Naive thymus-derived CD4-positive, alpha-beta T cell (primary cell): ENCODE measurements around the gene WIPF2. TPM values are rescaled to one million over a fixed set of nuclear protein-coding genes. Genes with fewer than 3 reads are reported as not detected.

ENCODE experiments used
- ATAC-seq: fragments of 150-1000 bp; cut with Tn5 transposase; 2 replicates; pipeline ENCODE4 v1.10.0; 2021; ENCODE audit warnings: mild to moderate bottlenecking, moderate library complexity
- CTCF ChIA-PET: fragments of 350-600 bp; sonication (Branson Sonifier 250); formaldehyde crosslinking; loops from one replicate; lab custom pipeline; 2021; ENCODE audit warnings: antibody characterized with exemption; lab: Charles Lee
- POLR2A ChIA-PET: fragments of 350-600 bp; sonication (Branson Sonifier 250); formaldehyde crosslinking; loops from one replicate; lab custom pipeline; 2021; ENCODE audit warnings: antibody characterized with exemption, inconsistent platforms; lab: Charles Lee
- DNase-seq, 9 donors: peaks; one replicate each; pipeline versions ENCODE4 v3.0.0 to v3.0.0-alpha.2; 2020 to 2022; ENCODE audit warnings: mixed read lengths in 1 of 9
- H3K27ac ChIP-seq: one replicate; pipeline ENCODE4 v1.7.0; 2013; ENCODE audit warnings: mild to moderate bottlenecking, low read depth, low read length, moderate library complexity
- H3K27me3 ChIP-seq, 2 donors: one replicate each; pipeline ENCODE4 v1.7.0; 2013; ENCODE audit warnings: low read length in 2 of 2, mild to moderate bottlenecking in 2 of 2, moderate library complexity in 2 of 2; ENCODE audit not compliant: control insufficient read depth in 2 of 2, insufficient read depth in 2 of 2
- H3K36me3 ChIP-seq, 3 experiments: 1 replicate in 2 of 3; 2 replicates in 1 of 3; pipeline ENCODE4 v1.7.0; 2013; ENCODE audit warnings: low read length in 3 of 3, mild to moderate bottlenecking in 3 of 3, moderate library complexity in 1 of 3; ENCODE audit not compliant: insufficient read depth in 3 of 3, control insufficient read depth in 2 of 3
- H3K4me1 ChIP-seq, 2 donors: one replicate each; pipeline ENCODE4 v1.7.0; 2013; ENCODE audit warnings: low read length in 2 of 2, mild to moderate bottlenecking in 2 of 2, moderate library complexity in 1 of 2; ENCODE audit not compliant: control insufficient read depth in 2 of 2, insufficient read depth in 2 of 2
- H3K4me3 ChIP-seq: 2 replicates; pipeline ENCODE4 v1.7.0; 2013; ENCODE audit warnings: mild to moderate bottlenecking, low read length
- H3K9me3 ChIP-seq, 3 experiments: 1 replicate in 2 of 3; 2 replicates in 1 of 3; pipeline ENCODE4 v1.7.0; 2013; ENCODE audit warnings: low read length in 3 of 3; ENCODE audit not compliant: control insufficient read depth in 2 of 3
- H3K27ac Mint-ChIP-seq, 9 donors: one replicate each; pipeline ENCODE4 v1.8.0; 2020 to 2022; ENCODE audit warnings: mixed read lengths in 9 of 9, mild to moderate bottlenecking in 8 of 9, moderate library complexity in 5 of 9, inconsistent platforms in 2 of 9
- H3K27me3 Mint-ChIP-seq, 5 donors: one replicate each; pipeline ENCODE4 v1.8.0; 2021 to 2022; ENCODE audit warnings: mixed read lengths in 5 of 5, mild to moderate bottlenecking in 1 of 5
- H3K36me3 Mint-ChIP-seq, 5 donors: one replicate each; pipeline ENCODE4 v1.8.0; 2020 to 2022; ENCODE audit warnings: mixed read lengths in 5 of 5, mild to moderate bottlenecking in 3 of 5, inconsistent platforms in 1 of 5
- H3K4me1 Mint-ChIP-seq, 7 donors: one replicate each; pipeline ENCODE4 v1.8.0; 2020 to 2022; ENCODE audit warnings: mixed read lengths in 7 of 7, mild to moderate bottlenecking in 3 of 7, inconsistent platforms in 1 of 7
- H3K4me3 Mint-ChIP-seq, 10 donors: one replicate each; pipeline ENCODE4 v1.8.0; 2020 to 2022; ENCODE audit warnings: mild to moderate bottlenecking in 10 of 10, mixed read lengths in 10 of 10, moderate library complexity in 6 of 10, inconsistent platforms in 2 of 10
- H3K9me3 Mint-ChIP-seq, 11 donors: one replicate each; pipeline ENCODE4 v1.8.0; 2020 to 2022; ENCODE audit warnings: mixed read lengths in 11 of 11, mild to moderate bottlenecking in 4 of 11, inconsistent platforms in 1 of 11, moderate library complexity in 1 of 11
- intact Hi-C, 2 donors: fragments of 100-400 bp; cut with micrococcal nuclease; formaldehyde crosslinking; loops; one replicate each; pipeline ENCODE4 v1.15.1; 2023
- polyA plus RNA-seq, 2 donors: library from polyadenylated mRNA; unstranded; fragments of 300-500 nt; fragmentation: Illumina TruSeq; gene quantifications; one replicate each; pipeline ENCODE4 v1.2.3, GENCODE V29; 2021
- total RNA-seq, 6 experiments: library from RNA in 5 of 6; stranded (reverse) in 5 of 6; gene quantifications; 1 replicate in 5 of 6; 2 replicates in 1 of 6; pipeline ENCODE4 v1.2.3 and lab custom pipeline; 2021 to 2026

WIPF2 gene
- total and polyA plus RNA-seq, 7 experiments from 2014 or later = 5.0 to 31.8 (median 25.2) TPM

GRCh38 chr17:40188694-40189093 is 30.4 kb upstream of the WIPF2 start:
- Histone ChIP-seq H3K27me3 (no peaks in the 10 kb centered on the region), H3K4me3 (no peak overlapping the region), H3K9me3 (no peaks in the 10 kb centered on the region), H3K4me1 (peaks cover 0 to 3% of the 10 kb centered on the region in 2 donors), H3K27ac (no peak overlapping the region), H3K36me3 (no peaks in the 10 kb centered on the region)
- Mint-ChIP-seq H3K4me1 (peaks cover 0 to 22% (median 11%) of the 10 kb centered on the region in 7 donors), H3K4me3 (no peak overlapping the region), H3K36me3 (peaks cover 0 to 2% (median 0%) of the 10 kb centered on the region in 5 donors), H3K27ac (no peak overlapping the region), H3K27me3 (peaks cover 0 to 3% (median 0%) of the 10 kb centered on the region in 5 donors), H3K9me3 (no peaks in the 10 kb centered on the region)
- ChIA-PET CTCF (interaction anchor here (1.8 kb wide), 1 partner anchor 77 kb away, joined by 5 read pairs; no protein-coding TSS in a partner anchor), POLR2A (no interaction called here)
- DNase-seq (no peak), ATAC-seq (no peak)
- intact Hi-C loops = no loop called here

GRCh38 chr17:40190197-40191021 is 28.7 kb upstream of the WIPF2 start:
- intact Hi-C loops = loop anchor here (1.0 to 2.0 kb wide), 6 partner anchors 13 to 177 kb away; partner anchors contain the start of genes RAPGEFL1 (in 2 of the 2) and THRA (in 1 of the 2)

GRCh38 chr17:40191237-40192208 is 27.6 kb upstream of the WIPF2 start:
- peaks cover 0 to 3% of the 10 kb centered on the region in 2 donors for H3K4me1 ChIP-seq
- no peaks in the 10 kb centered on the region for H3K9me3 ChIP-seq
- H3K9me3 Mint-ChIP-seq = no peaks in the 10 kb centered on the region
- POLR2A ChIA-PET = interaction anchor here (0.7 to 1.9 kb wide), 3 partner anchors 27 to 79 kb away, joined by 3 to 8 read pairs (median 6); partner anchors contain the start of genes CASC3 and WIPF2
- peaks cover 0 to 4% (median 0%) of the 10 kb centered on the region in 5 donors for H3K27me3 Mint-ChIP-seq
- DNase-seq = peak; percentile 36 to 73 (median 52)
- H3K27ac Mint-ChIP-seq = peak overlapping the region in 4 of 9 donors; percentile 22 to 58 (median 36)
- H3K27ac ChIP-seq = peak overlapping the region; percentile 29
- H3K36me3 ChIP-seq = no peaks in the 10 kb centered on the region
- no peaks in the 10 kb centered on the region for H3K27me3 ChIP-seq
- intact Hi-C loops = loop anchor here (1.0 to 2.0 kb wide), 6 partner anchors 14 to 178 kb away; partner anchors contain the start of genes RAPGEFL1 (in 2 of the 2) and THRA (in 1 of the 2)
- CTCF ChIA-PET = interaction anchor here (0.5 to 5.4 kb wide), 20 partner anchors 11 to 1505 kb away, joined by 3 to 56 read pairs (median 3); partner anchors contain the start of gene CSF3
- ATAC-seq = peak; percentile 92
- peaks cover 0 to 2% (median 0%) of the 10 kb centered on the region in 5 donors for H3K36me3 Mint-ChIP-seq
- H3K4me1 Mint-ChIP-seq = peaks cover 0 to 27% (median 13%) of the 10 kb centered on the region in 7 donors
- H3K4me3 Mint-ChIP-seq = peak overlapping the region; percentile 88 to 97 (median 94)
- peak overlapping the region; percentile 63 for H3K4me3 ChIP-seq

More at GRCh38 chr17:40190197-40191021, 28.7 kb upstream of the WIPF2 start:
- Mint-ChIP-seq H3K27me3 (peaks cover 0 to 3% (median 0%) of the 10 kb centered on the region in 5 donors), H3K9me3 (no peaks in the 10 kb centered on the region), H3K36me3 (peaks cover 0 to 2% (median 0%) of the 10 kb centered on the region in 5 donors), H3K27ac (peak overlapping the region in 1 of 9 donors; percentile 10), H3K4me1 (peaks cover 0 to 27% (median 13%) of the 10 kb centered on the region in 7 donors), H3K4me3 (peak overlapping the region; percentile 80 to 97 (median 92))
- H3K4me1 ChIP-seq = peaks cover 0 to 3% of the 10 kb centered on the region in 2 donors
- no peak overlapping the region for H3K27ac ChIP-seq
- peak; percentile 69 for ATAC-seq
- no peaks in the 10 kb centered on the region for H3K9me3 ChIP-seq
- ChIA-PET POLR2A (interaction anchor here (0.6 to 1.9 kb wide), 2 partner anchors 78 to 334 kb away, joined by 3 to 8 read pairs; no protein-coding TSS in a partner anchor), CTCF (interaction anchor here (0.5 to 5.4 kb wide), 10 partner anchors 8 to 176 kb away, joined by 3 to 56 read pairs (median 4); partner anchors contain the start of genes CSF3 and GJD3)
- no peak overlapping the region for H3K4me3 ChIP-seq
- H3K36me3 ChIP-seq = no peaks in the 10 kb centered on the region
- H3K27me3 ChIP-seq = no peaks in the 10 kb centered on the region
- peak in 7 of 9 donors; percentile 14 to 44 (median 27) for DNase-seq

GRCh38 chr17:40192961-40193360 is 26.1 kb upstream of the WIPF2 start:
- no peak overlapping the region for H3K27ac Mint-ChIP-seq
- Histone ChIP-seq H3K36me3 (no peaks in the 10 kb centered on the region), H3K9me3 (no peaks in the 10 kb centered on the region), H3K4me3 (no peak overlapping the region), H3K27me3 (no peaks in the 10 kb centered on the region), H3K4me1 (peaks cover 0 to 3% of the 10 kb centered on the region in 2 donors), H3K27ac (no peak overlapping the region)
- intact Hi-C loops = no loop called here
- CTCF ChIA-PET = interaction anchor here (0.7 to 5.4 kb wide), 12 partner anchors 12 to 1025 kb away, joined by 3 to 56 read pairs (median 4); partner anchors contain the start of gene CSF3
- peaks cover 0 to 2% (median 0%) of the 10 kb centered on the region in 5 donors for H3K36me3 Mint-ChIP-seq
- no peak for ATAC-seq
- H3K9me3 Mint-ChIP-seq = no peaks in the 10 kb centered on the region
- DNase-seq = no peak
- H3K27me3 Mint-ChIP-seq = peaks cover 0 to 9% (median 0%) of the 10 kb centered on the region in 5 donors
- POLR2A ChIA-PET = no interaction called here
- peaks cover 0 to 22% (median 13%) of the 10 kb centered on the region in 7 donors for H3K4me1 Mint-ChIP-seq
- peak overlapping the region in 3 of 10 donors; percentile 16 to 65 (median 43) for H3K4me3 Mint-ChIP-seq

GRCh38 chr17:40194821-40195220 is 24.3 kb upstream of the WIPF2 start:
- H3K27me3 Mint-ChIP-seq = peaks cover 0 to 11% (median 0%) of the 10 kb centered on the region in 5 donors
- Histone ChIP-seq H3K9me3 (no peaks in the 10 kb centered on the region), H3K36me3 (no peaks in the 10 kb centered on the region), H3K27me3 (no peaks in the 10 kb centered on the region), H3K27ac (no peak overlapping the region), H3K4me1 (peaks cover 0 to 3% of the 10 kb centered on the region in 2 donors), H3K4me3 (no peak overlapping the region)
- DNase-seq (no peak), ATAC-seq (no peak)
- peaks cover 0 to 25% (median 13%) of the 10 kb centered on the region in 7 donors for H3K4me1 Mint-ChIP-seq
- H3K9me3 Mint-ChIP-seq = no peaks in the 10 kb centered on the region
- intact Hi-C loops = no loop called here
- H3K27ac Mint-ChIP-seq = peak overlapping the region in 2 of 9 donors; percentile 24 to 28
- H3K36me3 Mint-ChIP-seq = peaks cover 0 to 2% (median 0%) of the 10 kb centered on the region in 5 donors
- ChIA-PET POLR2A (no interaction called here), CTCF (interaction anchor here (0.5 to 5.4 kb wide), 4 partner anchors 81 to 724 kb away, joined by 3 to 56 read pairs (median 4); no protein-coding TSS in a partner anchor)
- no peak overlapping the region for H3K4me3 Mint-ChIP-seq
